Uterus (tissue), 2 donors: Measurements from ENCODE around the gene TMEM175.

Source experiments
- CTCF ChIP-seq, 4 experiments: fragments of 200-600 bp in 2 of 4; fragments of 450-650 bp in 2 of 4; sonication (generic) in 2 of 4; IDR thresholded peaks; one replicate each; pipeline ENCODE4 v1.5.1; 2016 to 2019; ENCODE audit warnings: antibody characterized with exemption in 4 of 4, mild to moderate bottlenecking in 2 of 4, moderate library complexity in 1 of 4
- POLR2A ChIP-seq, 2 donors: fragments of 450-650 bp; IDR thresholded peaks; one replicate each; pipeline ENCODE4 v1.6.1; 2016; ENCODE audit warnings: antibody characterized with exemption in 2 of 2, mild to moderate bottlenecking in 1 of 2, moderate library complexity in 1 of 2

GRCh38 chr4:911871-912490 is 20.3 kb upstream of the TMEM175 start:
- TF ChIP-seq POLR2A (IDR thresholded peaks at IDR 0.05) (no peak), CTCF (IDR thresholded peaks at IDR 0.05) (no peak)
